Peyer's patch (tissue), 4 donors: ENCODE measurements around the gene TTC28. TPM values are rescaled to one million over a fixed set of nuclear protein-coding genes. Genes with fewer than 3 reads are reported as not detected.

Experiments
- DNase-seq, 3 donors: peaks; one replicate each; pipeline ENCODE4 v3.0.0-alpha.2; 2017 to 2019
- H3K27ac ChIP-seq, 4 donors: fragments of 200-600 bp; sonication (generic); one replicate each; pipeline ENCODE4 v1.5.1; 2016 to 2019
- H3K27me3 ChIP-seq, 2 donors: fragments of 200-600 bp; sonication (generic); one replicate each; pipeline ENCODE4 v1.5.1; 2019
- H3K36me3 ChIP-seq, 3 donors: fragments of 200-600 bp; sonication (generic); one replicate each; pipeline ENCODE4 v1.5.1; 2016 to 2019
- H3K4me1 ChIP-seq, 4 donors: fragments of 200-600 bp; sonication (generic); one replicate each; pipeline ENCODE4 v1.5.1; 2016 to 2019
- H3K4me3 ChIP-seq, 4 donors: fragments of 200-600 bp; sonication (generic); 1 replicate in 3 of 4; 2 replicates in 1 of 4; pipeline ENCODE4 v1.5.1; 2016 to 2019; ENCODE audit warnings: mild to moderate bottlenecking in 1 of 4
- H3K9me3 ChIP-seq, 4 donors: fragments of 200-600 bp; sonication (generic); one replicate each; pipeline ENCODE4 v1.5.1; 2016 to 2019; ENCODE audit warnings: mild to moderate bottlenecking in 1 of 4
- CTCF ChIP-seq, 6 experiments: fragments of 450-650 bp in 4 of 6; fragments of 200-600 bp in 2 of 6; sonication (generic) in 1 of 6; IDR thresholded peaks; one replicate each; pipeline ENCODE4 v1.5.1; 2017 to 2019; ENCODE audit warnings: antibody characterized with exemption in 6 of 6, mild to moderate bottlenecking in 3 of 6, moderate library complexity in 1 of 6
- POLR2A ChIP-seq, 2 donors: fragments of 450-650 bp; IDR thresholded peaks; one replicate each; pipeline ENCODE4 v1.5.1; 2017; ENCODE audit warnings: antibody characterized with exemption in 2 of 2, mild to moderate bottlenecking in 2 of 2, moderate library complexity in 2 of 2
- total RNA-seq, 4 donors: library from RNA; depleted of rRNA; stranded (reverse); fragments of >200 nt; gene quantifications; one replicate each; pipeline ENCODE4 v1.1.0, GENCODE V29; 2016

The TTC28 gene
- total RNA-seq, 4 donors from 2014 or later: 9.1 to 46.4 (median 35.2) TPM

- H3K27me3 ChIP-seq: no peaks in the 10 kb centered on the region
- no peak overlapping the region for H3K27ac ChIP-seq
- no peaks in the 10 kb centered on the region for H3K36me3 ChIP-seq
- DNase-seq: no peak
- no peaks in the 10 kb centered on the region for H3K9me3 ChIP-seq
- TF ChIP-seq POLR2A (IDR thresholded peaks at IDR 0.05) (no peak), CTCF (IDR thresholded peaks at IDR 0.05) (no peak)
- no peak overlapping the region for H3K4me3 ChIP-seq
- no peaks in the 10 kb centered on the region for H3K4me1 ChIP-seq
Observed at GRCh38 chr22:28417431-28417830, 262.2 kb downstream of the TTC28 start.

GRCh38 chr22:28414913-28415312, 264.7 kb downstream of the TTC28 start:
- Histone ChIP-seq H3K4me1 (no peaks in the 10 kb centered on the region), H3K9me3 (no peaks in the 10 kb centered on the region), H3K4me3 (no peak overlapping the region), H3K27ac (no peak overlapping the region), H3K27me3 (no peaks in the 10 kb centered on the region), H3K36me3 (no peaks in the 10 kb centered on the region)
- TF ChIP-seq CTCF (IDR thresholded peaks at IDR 0.05): no peak
- TF ChIP-seq POLR2A (IDR thresholded peaks at IDR 0.05): no peak
- no peak for DNase-seq

GRCh38 chr22:28413612-28414399, 265.8 kb downstream of the TTC28 start:
- H3K4me1 ChIP-seq: no peaks in the 10 kb centered on the region
- no peak for DNase-seq
- no peak overlapping the region for H3K27ac ChIP-seq
- TF ChIP-seq POLR2A (IDR thresholded peaks at IDR 0.05): no peak
- no peak for TF ChIP-seq CTCF (IDR thresholded peaks at IDR 0.05)
- no peaks in the 10 kb centered on the region for H3K9me3 ChIP-seq
- H3K4me3 ChIP-seq: no peak overlapping the region
- H3K27me3 ChIP-seq: no peaks in the 10 kb centered on the region
- no peaks in the 10 kb centered on the region for H3K36me3 ChIP-seq

- no peak overlapping the region for H3K27ac ChIP-seq
- DNase-seq: no peak
- no peaks in the 10 kb centered on the region for H3K36me3 ChIP-seq
- H3K9me3 ChIP-seq: no peaks in the 10 kb centered on the region
- no peaks in the 10 kb centered on the region for H3K27me3 ChIP-seq
- TF ChIP-seq CTCF (IDR thresholded peaks at IDR 0.05) (no peak), POLR2A (IDR thresholded peaks at IDR 0.05) (no peak)
- no peak overlapping the region for H3K4me3 ChIP-seq
- H3K4me1 ChIP-seq: no peaks in the 10 kb centered on the region
Observed at GRCh38 chr22:28412109-28412508, 267.5 kb downstream of the TTC28 start.

GRCh38 chr22:28411125-28411524, 268.5 kb downstream of the TTC28 start:
- no peaks in the 10 kb centered on the region for H3K36me3 ChIP-seq
- H3K27ac ChIP-seq: no peak overlapping the region
- no peaks in the 10 kb centered on the region for H3K9me3 ChIP-seq
- TF ChIP-seq CTCF (IDR thresholded peaks at IDR 0.05) (no peak), POLR2A (IDR thresholded peaks at IDR 0.05) (no peak)
- no peaks in the 10 kb centered on the region for H3K4me1 ChIP-seq
- no peak overlapping the region for H3K4me3 ChIP-seq
- no peak for DNase-seq
- no peaks in the 10 kb centered on the region for H3K27me3 ChIP-seq
